Measurements from ENCODE around the gene F12. TPM values are rescaled to one million over a fixed set of nuclear protein-coding genes. Genes with fewer than 3 reads are reported as not detected.

Gene F12
- total and polyA plus RNA-seq, 2 of the 8 experiments (the other 6 are each of a cell fraction or from before 2014, with no cell fraction given): 6.5 to 7.8 TPM

- no peak for TF ChIP-seq USF2 (IDR thresholded peaks at IDR 0.05; ENCODE audit: low read length)
- TF ChIP-seq CTBP2 (IDR thresholded peaks at IDR 0.05; ENCODE audit: borderline replicate concordance, insufficient read depth, insufficient read length, low read length): no peak
- TF ChIP-seq PHF8 (conservative IDR thresholded peaks at IDR 0.05; ENCODE audit: low read depth, low read length): no peak; the same call in 1 of the 2 replicates
- no peak for TF ChIP-seq EZH2 (IDR thresholded peaks at IDR 0.05; ENCODE audit: low read depth, low read length, severe bottlenecking)
- no peak for TF ChIP-seq EGR1 (IDR thresholded peaks at IDR 0.05; ENCODE audit: borderline replicate concordance, low read depth, low read length)
- peak; percentile 96 for TF ChIP-seq CREB1 (IDR thresholded peaks at IDR 0.05)
- TF ChIP-seq CTCF (IDR thresholded peaks at IDR 0.05; ENCODE audit: control extremely low read depth in 1 of 3, insufficient read depth in 1 of 3, low read depth in 1 of 3, low read length in 3 of 3): peak in 2 of 3 experiments; percentile 82 to 88; a peak in 3 of 4 replicates
- TF ChIP-seq SP4 (IDR thresholded peaks at IDR 0.05; ENCODE audit: low read length): no peak
- TF ChIP-seq NANOG (IDR thresholded peaks at IDR 0.05; ENCODE audit: insufficient read depth, low read depth, low read length, poor library complexity, severe bottlenecking): peak; percentile 18
- TF ChIP-seq POLR2AphosphoS5 (IDR thresholded peaks at IDR 0.05; ENCODE audit: low read depth, low read length): peak; percentile 57; the same call in 1 of the 2 replicates
- TF ChIP-seq E2F6 (IDR thresholded peaks at IDR 0.05): no peak
- peak; percentile 50 for TF ChIP-seq TAF1 (IDR thresholded peaks at IDR 0.05; ENCODE audit: low read depth, low read length)
- no peak for TF ChIP-seq SRF (IDR thresholded peaks at IDR 0.05; ENCODE audit: low read depth, low read length)
- TF ChIP-seq YY1 (IDR thresholded peaks at IDR 0.05; ENCODE audit: low read depth, low read length): 0 out of 2 replicates have a peak, but pooled peaks have one; percentile 16
- no peak for TF ChIP-seq NRF1 (IDR thresholded peaks at IDR 0.05; ENCODE audit: low read depth, low read length)
- peak; percentile 64; the same call in 1 of the 2 replicates for TF ChIP-seq TBP (IDR thresholded peaks at IDR 0.05; ENCODE audit: low read depth, low read length)
- TF ChIP-seq JUND (IDR thresholded peaks at IDR 0.05; ENCODE audit: low read length): peak; percentile 98
- TF ChIP-seq CBX8 (IDR thresholded peaks at IDR 0.05; ENCODE audit: borderline replicate concordance, low read depth, low read length): no peak
- peak; percentile 72 to 85 for TF ChIP-seq RAD21 (IDR thresholded peaks at IDR 0.05 in 1 of 2, conservative IDR thresholded peaks at IDR 0.05 in 1 of 2; ENCODE audit: low read depth in 2 of 2, low read length in 2 of 2)
- TF ChIP-seq BRCA1 (IDR thresholded peaks at IDR 0.05; ENCODE audit: low read depth, low read length): peak; percentile 35; the same call in 1 of the 2 replicates
These were observed 45.2 kb upstream of the F12 start (continued) for GRCh38 chr5:177454397-177455035.
